NCI-H1930 (cell line): Measurements from ENCODE around the gene OR11L1.

Experiments
- DNase-seq, 2 experiments: peaks; one replicate each; lab custom pipeline; 2025; lab: John Stamatoyannopoulos, UW

The OR11L1 gene

GRCh38 chr1:247797518-247797917 lies 44.2 kb downstream of the OR11L1 start:
- no peak for DNase-seq
